GM18861 (cell line): Measurements from ENCODE around the gene LRRC25.
"Not testable (repeated sequence)": the region's sequence is repeated elsewhere in the genome, so short reads cannot be mapped to it uniquely, and the experiment has no call there.

Experiments used
- ATAC-seq: cut with Tn5 transposase; IDR thresholded peaks from one replicate; pipeline ENCODE4 v1.9.1; 2021; ENCODE audit not compliant: unreplicated experiment

The LRRC25 gene

GRCh38 chr19:18380843-18381242 lies 16.6 kb downstream of the LRRC25 start:
- ATAC-seq: no peak

- no peak for ATAC-seq
Observed at GRCh38 chr19:18379803-18380747, 17.3 kb downstream of the LRRC25 start.

GRCh38 chr19:18377026-18377425 lies 20.4 kb downstream of the LRRC25 start:
- ATAC-seq: no peak

GRCh38 chr19:18373892-18374629 lies 23.4 kb downstream of the LRRC25 start:
- ATAC-seq: peak; percentile 60

GRCh38 chr19:18373407-18373891 lies 24.0 kb downstream of the LRRC25 start:
- ATAC-seq: no peak

GRCh38 chr19:18368504-18369222 lies 28.8 kb downstream of the LRRC25 start:
- ATAC-seq: no peak

GRCh38 chr19:18366021-18366435 lies 31.4 kb downstream of the LRRC25 start:
- ATAC-seq: no peak

GRCh38 chr19:18364826-18365528 lies 32.4 kb downstream of the LRRC25 start:
- ATAC-seq: no peak

- ATAC-seq: not testable (repeated sequence)
Observed at GRCh38 chr19:18364277-18364825, 33.1 kb downstream of the LRRC25 start.

- ATAC-seq: no peak
Observed at GRCh38 chr19:18363787-18364186, 33.6 kb downstream of the LRRC25 start.

GRCh38 chr19:18362934-18363542 lies 34.4 kb downstream of the LRRC25 start:
- ATAC-seq: no peak

GRCh38 chr19:18361646-18362045 lies 35.8 kb downstream of the LRRC25 start:
- no peak for ATAC-seq

- ATAC-seq: no peak
Observed at GRCh38 chr19:18357041-18357440, 40.4 kb downstream of the LRRC25 start.

- not testable (repeated sequence) for ATAC-seq
Observed at GRCh38 chr19:18354743-18355142, 42.7 kb downstream of the LRRC25 start.

GRCh38 chr19:18353378-18354005 lies 43.9 kb downstream of the LRRC25 start:
- no peak for ATAC-seq

- ATAC-seq: no peak
Observed at GRCh38 chr19:18351544-18351943, 45.9 kb downstream of the LRRC25 start.

- ATAC-seq: no peak
Observed at GRCh38 chr19:18350490-18350889, 46.9 kb downstream of the LRRC25 start.

GRCh38 chr19:18349524-18350128 lies 47.8 kb downstream of the LRRC25 start:
- ATAC-seq: no peak

- ATAC-seq: not testable (repeated sequence)
Observed at GRCh38 chr19:18348818-18349339, 48.5 kb downstream of the LRRC25 start.
